Sigmoid colon (tissue), 7 donors: ENCODE measurements around the gene GOLGA1. TPM values are rescaled to one million over a fixed set of nuclear protein-coding genes. Genes with fewer than 3 reads are reported as not detected.

Source experiments
- DNase-seq: peaks from one replicate; pipeline ENCODE4 v3.0.0-alpha.2; 2019
- H3K27ac ChIP-seq, 4 donors: fragments of 200-600 bp; sonication (generic); one replicate each; pipeline ENCODE4 v1.5.1; 2016 to 2019; ENCODE audit warnings: mild to moderate bottlenecking in 1 of 4
- H3K27me3 ChIP-seq, 3 donors: fragments of 200-600 bp; sonication (generic); one replicate each; pipeline ENCODE4 v1.5.1; 2019; ENCODE audit warnings: mild to moderate bottlenecking in 1 of 3
- H3K36me3 ChIP-seq, 4 donors: fragments of 200-600 bp; sonication (generic); one replicate each; pipeline ENCODE4 v1.5.1; 2016 to 2019
- H3K4me1 ChIP-seq, 4 donors: fragments of 200-600 bp; sonication (generic); one replicate each; pipeline ENCODE4 v1.5.1; 2017 to 2019
- H3K4me3 ChIP-seq, 4 donors: fragments of 200-600 bp; sonication (generic); one replicate each; pipeline ENCODE4 v1.5.1; 2017 to 2019; ENCODE audit warnings: mild to moderate bottlenecking in 2 of 4, moderate library complexity in 1 of 4
- H3K9me3 ChIP-seq, 4 donors: fragments of 200-600 bp in 3 of 4; sonication (generic) in 3 of 4; one replicate each; pipeline versions ENCODE4 v1.5.1 to v1.6.1; 2013 to 2019
- CTCF ChIP-seq, 4 experiments: fragments of 450-650 bp in 3 of 4; fragments of 200-600 bp in 1 of 4; IDR thresholded peaks; one replicate each; pipeline ENCODE4 v1.5.1; 2016 to 2019; ENCODE audit warnings: antibody characterized with exemption in 4 of 4, mild to moderate bottlenecking in 3 of 4, moderate library complexity in 2 of 4
- EP300 ChIP-seq, 4 donors: sonication (generic); formaldehyde crosslinking; IDR thresholded peaks; one replicate each; pipeline ENCODE4 v1.6.1; 2017; ENCODE audit warnings: antibody characterized with exemption in 4 of 4
- POLR2A ChIP-seq, 2 donors: fragments of 450-650 bp; IDR thresholded peaks; one replicate each; pipeline ENCODE4 v1.6.1; 2016; ENCODE audit warnings: antibody characterized with exemption in 2 of 2, mild to moderate bottlenecking in 2 of 2, moderate library complexity in 2 of 2
- POLR2AphosphoS5 ChIP-seq, 4 donors: sonication (generic); formaldehyde crosslinking; IDR thresholded peaks; one replicate each; pipeline ENCODE4 v1.6.1; 2017; ENCODE audit warnings: antibody characterized with exemption in 4 of 4
- WGBS, 2 donors: extraction: QIAGEN DNeasy Blood & Tissue Kit; methylation state at CpG; one replicate each; pipeline ENCODE4 v1.1.7; 2013; 5-methylcytosine and 5-hydroxymethylcytosine counted together
- intact Hi-C: fragments of 100-400 bp; cut with DNase I; formaldehyde crosslinking; loops from one replicate; pipeline ENCODE4 v1.15.1; 2023
- polyA plus RNA-seq, 3 donors: library from polyadenylated mRNA; stranded (reverse); fragments of 200-250 nt; gene quantifications; one replicate each; pipeline ENCODE4 v1.2.3, GENCODE V29; 2013
- total RNA-seq, 4 donors: library from RNA; depleted of rRNA; stranded (reverse); fragments of >200 nt; gene quantifications; one replicate each; pipeline ENCODE4 v1.1.0, GENCODE V29; 2016
- donor health status: healthy with polysubstance abuse.
- donor health status: Bipolar disorder and iron deficiency.
- donor health status: healthy.

GOLGA1 gene
- total RNA-seq (10 to 100 TPM; 15.1 to 32.1 (median 23.6) TPM), polyA plus RNA-seq (10 to 100 TPM in 2 of 3 donors, 1 to 10 TPM in 1; 7.8 to 12.7 (median 11.2) TPM)

GRCh38 chr9:124940894-124941678 lies at the start of gene GOLGA1:
TSS of gene GOLGA1 (minus strand) at chr9:124941083. CDS start at chr9:124938711, 2,372 bp downstream.
- Histone ChIP-seq H3K9me3 (no peaks in the 10 kb centered on the region), H3K27ac (peak within 1 kb of the TSS; percentile 92 to 98 (median 96)), H3K4me3 (peak within 1 kb of the TSS; percentile 66 to 90 (median 70)), H3K27me3 (no peaks in the 10 kb centered on the region), H3K4me1 (peaks cover 0 to 17% (median 16%) of the 10 kb centered on the region in 4 donors), H3K36me3 (peaks cover 0 to 26% (median 7%) of the 10 kb centered on the region in 4 donors)
- peak; percentile 98 for DNase-seq
- WGBS, 2 donors = 0 to 1% methylated on average over 70 of the region's 70 CpGs
- TF ChIP-seq CTCF (IDR thresholded peaks at IDR 0.05) (no peak), EP300 (IDR thresholded peaks at IDR 0.05) (peak in 2 of 4 donors; percentile 27 to 47), POLR2A (IDR thresholded peaks at IDR 0.05) (peak; percentile 75 to 85), POLR2AphosphoS5 (IDR thresholded peaks at IDR 0.05) (peak; percentile 89 to 96 (median 92))
- intact Hi-C loops = loop anchor here (1.0 to 5.0 kb wide), 6 partner anchors 72 to 301 kb away; partner anchors contain the start of genes HSPA5, NR6A1, PPP6C and SCAI

GRCh38 chr9:124983698-124984097 lies 42.8 kb upstream of the GOLGA1 start:
- 77 to 88% methylated on average over 1 of the region's 1 CpG for WGBS, 2 donors
- no peak for DNase-seq

GRCh38 chr9:124980431-124980830 lies 39.5 kb upstream of the GOLGA1 start:
- H3K4me1 ChIP-seq = no peaks in the 10 kb centered on the region
- H3K4me3 ChIP-seq = no peak overlapping the region
- intact Hi-C loops = no loop called here
- 85 to 88% methylated on average over 4 of the region's 4 CpGs for WGBS, 2 donors
- DNase-seq = no peak
- peaks cover 0 to 26% (median 0%) of the 10 kb centered on the region in 4 donors for H3K36me3 ChIP-seq
- TF ChIP-seq POLR2A (IDR thresholded peaks at IDR 0.05) (no peak), POLR2AphosphoS5 (IDR thresholded peaks at IDR 0.05) (no peak), EP300 (IDR thresholded peaks at IDR 0.05) (no peak), CTCF (IDR thresholded peaks at IDR 0.05) (no peak)
- no peaks in the 10 kb centered on the region for H3K27me3 ChIP-seq
- H3K27ac ChIP-seq = no peak overlapping the region
- H3K9me3 ChIP-seq = no peaks in the 10 kb centered on the region

More at GRCh38 chr9:124983698-124984097, 42.8 kb upstream of the GOLGA1 start:
- H3K27me3 ChIP-seq = no peaks in the 10 kb centered on the region
- no peak overlapping the region for H3K4me3 ChIP-seq
- intact Hi-C loops = no loop called here
- no peak overlapping the region for H3K27ac ChIP-seq
- H3K4me1 ChIP-seq = no peaks in the 10 kb centered on the region
- TF ChIP-seq POLR2A (IDR thresholded peaks at IDR 0.05) = no peak
- TF ChIP-seq EP300 (IDR thresholded peaks at IDR 0.05) = no peak
- TF ChIP-seq CTCF (IDR thresholded peaks at IDR 0.05) = no peak
- no peak for TF ChIP-seq POLR2AphosphoS5 (IDR thresholded peaks at IDR 0.05)
- H3K36me3 ChIP-seq = peaks cover 0 to 20% (median 0%) of the 10 kb centered on the region in 4 donors
- H3K9me3 ChIP-seq = no peaks in the 10 kb centered on the region

GRCh38 chr9:124975131-124975530 lies 34.2 kb upstream of the GOLGA1 start:
- Histone ChIP-seq H3K4me1 (no peaks in the 10 kb centered on the region), H3K9me3 (no peaks in the 10 kb centered on the region), H3K36me3 (peaks cover 0 to 41% (median 0%) of the 10 kb centered on the region in 4 donors), H3K27me3 (no peaks in the 10 kb centered on the region), H3K4me3 (no peak overlapping the region), H3K27ac (no peak overlapping the region)
- WGBS, 2 donors = 79 to 87% methylated on average over 2 of the region's 2 CpGs
- no peak for TF ChIP-seq EP300 (IDR thresholded peaks at IDR 0.05)
- TF ChIP-seq POLR2A (IDR thresholded peaks at IDR 0.05) = no peak
- no peak for TF ChIP-seq POLR2AphosphoS5 (IDR thresholded peaks at IDR 0.05)
- TF ChIP-seq CTCF (IDR thresholded peaks at IDR 0.05) = no peak
- intact Hi-C loops = no loop called here
- no peak for DNase-seq
